ENCODE measurements around the gene GSTP1. TPM values are rescaled to one million over a fixed set of nuclear protein-coding genes. Genes with fewer than 3 reads are reported as not detected.
"Not testable (repeated sequence)": the region's sequence is repeated elsewhere in the genome, so short reads cannot be mapped to it uniquely, and the experiment has no call there.

The GSTP1 gene
- total RNA-seq, 1 donor from 2014 or later, result 587 TPM

GRCh38 chr11:67597458-67597857 is 13.8 kb downstream of the GSTP1 start:
- not testable (repeated sequence) for DNase-seq (ENCODE audit: low spot score)

DNA sequence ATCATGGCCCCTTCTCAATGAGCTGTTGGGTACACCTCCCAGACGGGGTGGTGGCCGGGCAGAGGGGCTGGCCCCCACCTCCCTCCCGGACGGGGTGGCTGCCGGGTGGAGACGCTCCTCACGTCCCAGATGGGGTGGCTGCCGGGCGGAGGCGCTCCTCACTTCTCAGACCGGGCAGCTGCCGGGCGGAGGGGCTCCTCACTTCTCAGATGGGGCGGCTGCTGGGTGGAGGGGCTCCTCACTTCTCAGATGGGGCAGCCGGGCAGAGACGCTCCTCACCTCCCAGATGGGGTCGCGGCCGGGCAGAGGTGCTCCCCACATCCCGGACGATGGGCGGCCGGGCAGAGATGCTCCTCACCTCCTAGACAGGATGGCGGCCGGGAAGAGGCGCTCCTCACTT is 14.4 kb downstream of the GSTP1 start:
- not testable (repeated sequence) for DNase-seq (ENCODE audit: low spot score)

DNA sequence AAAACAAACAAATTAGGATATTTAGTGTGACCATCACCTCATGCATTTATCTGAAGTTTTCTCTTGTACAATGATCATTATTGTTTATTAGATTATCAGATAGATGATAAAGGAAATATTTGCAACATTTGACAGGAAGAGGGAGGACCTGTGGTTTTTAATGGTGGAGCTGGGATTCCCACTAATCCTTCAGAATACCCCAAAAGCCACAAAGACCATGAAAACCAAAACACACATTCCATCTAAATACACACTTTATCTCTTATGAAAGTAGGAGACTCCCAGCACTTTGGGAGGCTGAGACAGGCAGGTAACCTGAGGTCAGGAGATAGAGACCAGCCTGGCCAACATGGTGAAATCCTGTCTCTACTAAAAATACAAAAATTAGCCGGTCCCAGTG is 15.5 kb downstream of the GSTP1 start:
- DNase-seq (ENCODE audit: low spot score), result no peak

GRCh38 chr11:67600324-67601029 is 16.9 kb downstream of the GSTP1 start:
- no peak for DNase-seq (ENCODE audit: low spot score)

DNA sequence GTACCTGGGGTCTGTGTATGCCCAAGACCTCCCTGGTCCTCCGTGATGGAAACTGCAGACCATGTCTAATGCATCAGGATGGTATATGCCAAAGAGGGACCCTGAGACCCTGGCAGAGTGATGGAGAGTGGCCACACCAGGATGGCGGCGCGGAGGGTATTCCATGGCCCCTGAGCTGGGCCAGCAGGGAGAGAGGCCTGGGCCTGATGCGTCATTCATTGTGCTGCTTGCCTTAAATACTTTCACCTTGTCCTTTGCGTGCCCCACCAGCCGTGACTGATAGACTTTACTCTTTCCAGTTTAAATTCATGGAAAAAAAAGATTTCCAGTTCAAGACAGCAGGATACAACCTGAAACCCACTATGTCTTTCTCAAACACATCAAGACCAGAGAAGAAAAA is 17.5 kb downstream of the GSTP1 start:
- DNase-seq (ENCODE audit: low spot score), result no peak

DNA sequence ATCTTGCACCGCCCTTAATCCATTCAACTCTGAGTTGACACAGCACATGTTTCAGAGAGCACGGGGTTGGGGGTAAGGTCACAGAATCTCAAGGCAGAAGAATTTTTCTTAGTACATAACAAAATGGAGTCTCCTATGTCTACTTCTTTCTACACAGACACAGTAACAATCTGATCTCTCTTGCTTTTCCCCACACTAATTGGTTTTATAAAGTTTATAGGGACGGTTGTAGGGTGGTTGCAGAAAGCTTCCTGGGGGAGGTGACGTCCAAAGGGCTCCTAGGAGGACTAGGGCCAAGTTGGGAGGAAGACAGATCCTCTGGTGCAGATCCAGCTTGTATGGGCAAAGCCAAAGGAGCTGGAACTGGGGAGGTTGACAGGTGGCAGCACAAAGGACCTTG is 20.5 kb downstream of the GSTP1 start:
- not testable (repeated sequence) for DNase-seq (ENCODE audit: low spot score)

DNA sequence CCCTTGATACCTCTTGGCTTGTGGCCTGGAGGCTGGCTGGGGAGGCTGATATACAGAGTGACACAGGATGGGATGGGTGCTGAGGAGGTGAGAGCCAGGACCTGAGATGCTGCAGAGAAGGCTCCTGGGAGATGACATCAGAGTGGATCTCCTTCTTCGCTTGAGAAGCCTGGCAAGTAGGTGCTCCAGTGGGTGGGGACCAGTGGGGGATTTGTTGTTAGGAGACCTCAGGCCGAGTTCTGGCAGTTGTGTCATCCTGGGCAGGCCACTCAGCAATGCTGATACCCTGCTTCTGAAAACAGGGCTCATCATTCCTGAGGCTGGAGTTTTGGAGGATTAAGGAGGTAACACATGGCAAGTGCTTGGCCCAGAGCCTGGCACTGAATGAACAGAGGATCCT is 21.2 kb downstream of the GSTP1 start:
- DNase-seq (ENCODE audit: low spot score), result peak; percentile 63

DNA sequence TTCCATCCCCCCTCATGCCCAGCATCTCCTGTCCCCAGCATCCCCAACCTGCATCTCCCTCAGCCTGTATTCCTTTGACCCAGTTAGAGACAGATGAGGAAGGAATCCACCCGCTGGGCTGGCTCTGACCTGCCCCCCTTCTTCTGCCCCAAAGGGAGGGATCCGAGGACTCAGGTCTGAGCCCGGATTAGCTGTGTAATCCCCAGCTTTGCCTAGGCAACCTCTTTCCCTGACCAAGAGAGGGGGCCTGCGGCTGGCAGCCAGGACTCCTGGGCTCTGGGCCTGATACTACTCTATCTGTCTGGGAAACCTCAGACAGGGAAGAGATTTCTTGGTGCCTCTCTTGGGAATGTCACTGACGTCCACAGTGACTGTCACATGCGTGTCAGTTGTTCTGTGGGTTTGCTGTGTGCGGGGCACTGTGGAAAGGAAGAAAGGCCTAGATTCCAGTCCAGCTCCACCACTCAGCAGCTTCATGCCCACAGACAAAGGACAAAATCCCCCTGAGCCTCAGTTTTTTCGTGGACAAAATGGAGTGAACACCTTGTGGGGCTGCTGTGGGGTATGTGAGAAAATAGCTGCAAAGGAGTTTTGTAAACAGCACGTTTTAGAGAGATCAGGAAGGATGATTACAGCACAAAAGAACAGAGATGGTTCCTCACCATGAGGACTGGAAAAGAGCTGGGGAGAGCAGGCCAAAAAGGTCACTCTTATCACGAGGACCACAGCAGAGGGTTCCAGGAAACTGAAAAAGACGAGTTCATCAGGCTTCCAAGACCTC is 21.8 kb downstream of the GSTP1 start:
- peak; percentile 87 for DNase-seq (ENCODE audit: low spot score)

GRCh38 chr11:67606093-67606491 is 22.5 kb downstream of the GSTP1 start:
- peak; percentile 59 for DNase-seq (ENCODE audit: low spot score)

- DNase-seq (ENCODE audit: low spot score), result peak; percentile 97
These were observed 23.1 kb downstream of the GSTP1 start, which contains the start of gene NDUFV1 for GRCh38 chr11:67606492-67607295. NDUFV1 (plus strand) TSS chr11:67606936; CDS start chr11:67607005, 69 bp downstream.

DNA sequence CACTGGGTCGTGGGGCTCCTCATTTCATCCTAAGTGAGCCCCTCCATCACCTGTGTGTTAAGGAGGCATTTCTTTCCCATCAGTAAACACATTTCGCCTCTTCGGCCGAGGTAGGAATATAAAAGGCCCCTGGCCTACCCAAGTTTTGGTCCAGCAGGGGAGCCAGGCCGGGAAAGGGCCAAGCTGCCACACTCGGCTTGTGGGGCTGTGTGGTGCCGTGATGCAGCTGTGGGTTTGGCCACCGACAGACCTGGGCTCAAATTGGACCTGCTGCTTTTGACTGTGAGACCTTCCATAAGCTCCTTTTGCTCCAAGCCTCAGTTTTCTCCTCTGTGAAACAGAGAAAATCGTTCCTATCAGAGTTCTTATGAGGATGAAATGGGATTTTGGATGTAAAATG is 23.9 kb downstream of the GSTP1 start:
- no peak for DNase-seq (ENCODE audit: low spot score)

DNA sequence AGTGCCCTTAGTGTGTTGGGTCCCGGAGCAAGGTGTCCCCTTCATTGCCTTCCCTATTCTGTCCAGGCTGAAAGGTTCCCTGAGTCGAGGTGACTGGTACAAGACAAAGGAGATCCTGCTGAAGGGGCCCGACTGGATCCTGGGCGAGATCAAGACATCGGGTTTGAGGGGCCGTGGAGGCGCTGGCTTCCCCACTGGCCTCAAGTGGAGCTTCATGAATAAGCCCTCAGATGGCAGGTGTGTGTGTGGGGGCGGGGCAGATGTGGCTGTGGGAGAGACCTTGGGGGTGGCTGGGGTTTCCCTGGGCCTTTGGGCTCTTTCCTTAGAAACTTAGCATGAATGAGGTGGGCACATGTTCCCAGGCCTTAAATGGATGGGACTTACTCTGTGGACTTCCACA is 24.9 kb downstream of the GSTP1 start:
- DNase-seq (ENCODE audit: low spot score), result no peak

DNA sequence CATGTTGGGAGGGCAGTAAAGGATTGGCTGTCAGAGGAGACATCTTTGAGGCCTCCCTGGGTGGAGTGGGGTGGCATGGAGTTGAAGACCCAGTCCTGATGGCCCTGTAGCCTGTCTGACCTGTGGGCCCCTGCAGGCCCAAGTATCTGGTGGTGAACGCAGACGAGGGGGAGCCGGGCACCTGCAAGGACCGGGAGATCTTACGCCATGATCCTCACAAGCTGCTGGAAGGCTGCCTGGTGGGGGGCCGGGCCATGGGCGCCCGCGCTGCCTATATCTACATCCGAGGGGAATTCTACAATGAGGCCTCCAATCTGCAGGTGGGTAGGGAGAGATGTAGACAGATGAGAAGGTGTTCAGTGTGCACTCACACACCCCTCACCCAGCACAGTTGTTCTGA is 25.7 kb downstream of the GSTP1 start:
- DNase-seq (ENCODE audit: low spot score), result no peak

DNA sequence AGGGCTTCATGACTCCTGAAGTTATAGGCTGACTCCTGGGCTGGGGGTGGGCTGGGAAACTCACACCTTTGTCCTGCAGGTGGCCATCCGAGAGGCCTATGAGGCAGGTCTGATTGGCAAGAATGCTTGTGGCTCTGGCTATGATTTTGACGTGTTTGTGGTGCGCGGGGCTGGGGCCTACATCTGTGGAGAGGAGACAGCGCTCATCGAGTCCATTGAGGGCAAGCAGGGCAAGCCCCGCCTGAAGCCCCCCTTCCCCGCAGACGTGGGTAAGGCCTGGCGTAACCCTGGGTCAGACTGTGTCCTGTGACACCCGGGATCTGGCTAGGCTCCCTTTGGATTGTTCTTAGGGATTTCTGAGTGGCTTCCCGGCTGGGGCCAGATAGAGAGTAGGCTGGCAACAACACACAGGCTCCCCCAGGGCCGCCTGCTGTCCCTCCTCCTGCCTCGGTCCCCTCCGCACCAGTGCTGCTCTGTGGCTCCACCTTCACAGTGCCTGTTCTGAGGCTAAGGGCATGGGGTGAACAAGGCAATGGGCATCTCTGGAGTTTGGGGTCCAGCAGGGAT is 26.8 kb downstream of the GSTP1 start:
- DNase-seq (ENCODE audit: low spot score), result no peak

DNA sequence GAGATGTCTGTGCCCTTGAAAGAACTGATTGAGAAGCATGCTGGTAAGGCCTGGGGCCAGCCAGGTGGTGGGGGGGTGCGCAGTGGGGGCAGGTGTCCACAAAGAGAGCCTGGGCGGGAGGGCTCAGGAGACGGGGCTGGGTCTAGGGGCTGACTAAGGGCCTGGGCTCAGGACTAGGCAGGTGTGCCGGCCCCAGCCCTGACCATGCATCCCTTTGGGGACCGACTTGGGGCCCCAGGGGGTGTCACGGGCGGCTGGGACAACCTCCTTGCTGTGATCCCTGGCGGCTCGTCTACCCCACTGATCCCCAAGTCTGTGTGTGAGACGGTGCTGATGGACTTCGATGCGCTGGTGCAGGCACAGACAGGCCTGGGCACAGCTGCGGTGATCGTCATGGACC is 27.6 kb downstream of the GSTP1 start:
- no peak for DNase-seq (ENCODE audit: low spot score)

- DNase-seq (ENCODE audit: low spot score), result no peak
These were observed 28.3 kb downstream of the GSTP1 start for GRCh38 chr11:67611704-67612587.

DNA sequence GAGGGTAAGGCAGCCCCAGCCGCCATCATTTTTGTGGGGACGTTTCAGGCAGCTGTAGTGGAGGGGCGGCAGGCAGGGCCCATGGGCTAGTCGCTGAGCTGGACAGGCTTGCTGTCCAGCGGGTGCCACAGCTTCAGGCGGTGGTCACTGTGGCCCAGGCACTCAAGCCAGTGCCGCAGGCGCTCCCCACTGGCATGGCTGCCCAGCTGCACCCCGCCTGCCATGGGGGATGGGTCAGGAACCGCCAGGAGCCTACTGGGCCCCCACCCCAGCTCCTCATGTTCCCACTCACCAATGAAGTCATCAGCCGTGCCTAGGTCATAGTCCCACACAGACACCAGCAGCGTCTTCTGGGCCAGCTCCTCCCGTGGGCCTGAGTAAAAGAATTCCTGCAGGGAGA is 29.1 kb downstream of the GSTP1 start:
- DNase-seq (ENCODE audit: low spot score), result no peak

GRCh38 chr11:67613313-67613959 is 29.8 kb downstream of the GSTP1 start:
- DNase-seq (ENCODE audit: low spot score), result no peak

DNA sequence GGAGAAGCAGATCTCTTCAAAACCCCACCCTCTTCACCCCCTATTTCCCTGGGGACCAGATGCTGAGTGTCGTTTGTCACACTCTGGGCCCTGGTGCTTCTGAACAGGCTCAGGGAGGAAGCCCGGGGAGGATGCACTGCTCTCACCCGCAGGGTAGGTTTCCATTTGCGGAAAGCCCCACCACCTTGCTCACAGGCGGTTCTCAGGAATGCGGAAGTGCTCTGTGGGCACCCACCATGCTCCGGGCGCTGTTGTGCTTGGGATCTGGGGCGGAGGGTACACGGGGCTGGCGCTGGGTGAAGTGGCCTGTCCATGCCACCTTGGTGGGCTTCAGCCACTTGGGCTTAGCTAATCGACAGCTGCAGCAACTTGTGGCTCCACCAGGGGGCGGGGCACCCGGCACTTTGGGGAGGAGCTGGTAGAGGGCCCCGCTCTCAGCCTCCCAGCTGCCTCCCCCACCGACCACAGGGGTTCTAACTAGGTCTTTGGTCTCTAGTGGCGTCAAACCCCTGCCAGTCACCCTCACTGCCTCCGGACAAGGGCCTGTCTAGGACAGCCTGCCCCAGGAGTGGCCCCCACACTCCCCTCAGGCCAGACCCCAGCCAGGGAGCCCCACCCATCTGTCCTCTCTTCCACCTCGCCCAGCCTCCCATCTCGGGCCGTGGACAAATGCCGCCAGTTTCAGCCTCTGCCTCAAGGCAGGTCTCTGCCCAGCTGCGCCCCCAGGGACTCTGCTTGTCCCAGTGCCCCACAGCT is 30.5 kb downstream of the GSTP1 start:
- peak; percentile 52 for DNase-seq (ENCODE audit: low spot score)

Data from umbilical cord (tissue), 2 donors.